GM19099 (cell line): ENCODE results near the gene SUOX.
A peak's percentile ranks its signal among the peaks of the same experiment; 100 is the strongest.

Experiments
- POLR2A ChIP-seq: IDR thresholded peaks from 3 replicates; pipeline ENCODE4 v1.6.1; 2011; ENCODE audit warnings: low read depth; ENCODE audit not compliant: insufficient read length; ENCODE audit errors: extremely low read depth

SUOX gene

DNA sequence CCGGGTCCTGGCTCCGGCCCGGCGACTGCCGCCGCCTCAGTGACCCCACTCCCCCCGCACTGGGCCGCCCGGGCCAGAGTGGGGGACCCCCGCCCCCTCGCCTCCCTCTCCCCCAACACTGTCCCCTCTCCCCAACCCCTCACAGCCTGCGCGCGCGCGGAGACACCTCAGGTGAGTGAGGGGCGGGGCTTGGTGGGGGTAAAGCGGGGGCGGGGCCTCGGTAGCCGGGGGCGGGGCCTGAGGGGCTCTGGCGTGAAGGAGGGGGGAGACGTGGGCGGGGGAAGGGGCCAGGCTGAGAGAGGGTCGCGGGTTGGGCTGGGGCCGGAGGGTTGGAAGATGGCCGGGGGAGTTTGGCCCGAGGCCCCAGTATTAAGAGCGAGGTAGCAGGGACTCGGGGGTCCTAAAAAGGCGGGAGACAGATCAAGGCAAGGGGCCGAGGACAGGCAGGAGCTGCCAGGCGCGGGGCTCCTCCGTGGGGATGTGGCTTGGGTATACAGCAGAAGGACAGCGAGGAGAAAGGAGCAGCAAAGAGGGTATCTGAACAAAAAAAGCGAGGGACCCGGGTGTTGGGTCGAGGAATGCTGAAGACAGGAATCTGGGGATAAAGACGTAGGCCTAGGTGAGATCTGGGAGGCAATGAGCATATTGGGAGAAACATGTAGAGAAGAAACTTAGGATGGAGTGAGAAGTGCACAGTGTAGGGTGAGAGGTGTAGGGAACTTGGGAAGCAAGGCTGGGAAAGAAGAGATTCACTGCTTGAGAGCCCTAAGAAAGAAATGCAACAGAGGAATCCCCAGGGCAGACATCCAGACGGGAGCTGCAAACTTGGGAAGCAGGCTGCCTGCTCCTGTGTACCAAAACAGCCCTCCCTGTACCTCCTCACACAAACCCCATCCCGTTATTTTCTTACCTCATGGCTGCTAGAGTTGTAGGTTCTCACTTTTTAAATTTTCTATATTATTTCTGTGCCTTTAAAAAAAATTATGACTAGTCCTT, 10.8 kb downstream of the SUOX start:
- TF ChIP-seq POLR2A: peak; percentile 4

DNA sequence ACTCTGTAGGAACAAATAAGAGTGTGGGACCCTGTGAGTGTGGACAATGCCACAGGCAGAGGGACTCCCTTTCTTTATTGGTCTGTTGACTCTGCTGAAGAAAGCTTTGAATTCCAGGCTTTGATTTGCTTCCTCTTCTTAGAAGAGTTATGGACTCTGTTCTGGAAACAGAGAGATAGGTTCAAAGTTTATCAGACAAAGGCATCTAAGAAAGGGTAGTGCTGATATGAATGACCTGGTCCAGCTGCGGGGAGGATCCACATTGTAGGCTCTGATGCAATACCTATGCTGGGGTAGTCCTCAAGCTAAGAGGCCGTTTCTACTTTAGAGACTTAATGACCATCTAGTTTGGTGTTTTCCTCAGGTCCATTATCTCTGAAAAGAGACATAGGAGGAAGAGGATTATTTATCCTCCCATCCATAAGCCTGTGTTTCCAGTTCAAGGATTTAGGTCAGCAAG, 13.1 kb downstream of the SUOX start:
- TF ChIP-seq POLR2A: no peak

- TF ChIP-seq POLR2A: no peak
Observed at GRCh38 chr12:56011509-56012090, 14.5 kb downstream of the SUOX start.

DNA sequence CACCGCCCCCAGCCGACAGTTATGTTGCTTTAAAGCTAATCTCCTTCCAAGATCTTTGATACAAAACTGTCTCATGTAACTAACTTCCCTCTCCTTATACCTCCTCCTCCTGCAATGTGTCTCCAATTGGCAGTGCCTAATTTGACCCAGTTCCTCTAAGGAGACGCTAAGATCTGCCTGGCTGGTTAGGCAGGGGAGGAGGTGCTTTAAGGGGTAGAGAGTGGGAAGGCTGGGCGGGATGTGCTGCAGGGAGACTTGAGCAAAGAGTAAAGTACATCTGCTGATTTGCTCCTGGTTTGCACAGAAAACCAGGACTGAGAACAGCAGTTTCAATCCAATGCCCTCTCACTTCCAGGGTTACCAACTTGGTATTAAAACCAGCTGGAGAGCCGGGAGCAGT, 16.4 kb downstream of the SUOX start:
- no peak for TF ChIP-seq POLR2A

DNA sequence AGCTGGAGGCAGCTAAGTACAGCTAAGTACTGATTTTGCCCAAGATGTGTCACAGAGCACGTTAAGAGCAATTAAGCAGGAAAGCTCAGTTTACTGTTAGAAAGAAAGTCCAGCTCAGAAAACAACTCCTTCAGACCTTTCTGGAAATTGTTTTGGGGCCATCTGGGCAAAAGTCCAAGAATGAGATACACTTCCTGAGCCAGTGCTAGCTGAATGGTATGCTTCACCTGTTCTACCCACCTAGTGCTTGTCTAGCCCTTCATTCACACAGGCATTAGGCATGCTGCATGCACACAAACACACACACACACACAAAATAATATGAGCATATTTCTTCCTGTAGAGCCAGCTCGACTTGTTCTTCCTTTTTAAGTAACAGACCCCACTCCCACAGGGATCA, 17.1 kb downstream of the SUOX start:
- TF ChIP-seq POLR2A: no peak

DNA sequence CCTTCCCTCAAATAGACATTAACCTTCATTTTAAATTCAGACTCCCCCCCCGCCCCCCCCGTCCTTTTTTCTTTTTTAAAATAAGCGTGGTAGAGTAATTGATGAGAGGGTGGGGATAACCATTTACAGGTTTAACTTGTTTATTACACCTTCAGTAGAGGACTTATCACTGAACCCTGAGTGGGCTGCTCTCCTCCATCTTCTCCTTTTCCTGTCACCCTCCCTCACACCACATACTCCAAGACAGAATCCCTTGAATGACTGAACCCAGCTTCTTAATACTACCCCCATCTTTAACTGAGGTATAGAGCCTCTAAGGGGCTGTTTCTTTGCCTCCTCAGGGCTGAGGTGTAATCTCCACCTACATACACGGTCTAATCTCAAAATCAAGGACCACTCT, 20.1 kb downstream of the SUOX start:
- no peak for TF ChIP-seq POLR2A

DNA sequence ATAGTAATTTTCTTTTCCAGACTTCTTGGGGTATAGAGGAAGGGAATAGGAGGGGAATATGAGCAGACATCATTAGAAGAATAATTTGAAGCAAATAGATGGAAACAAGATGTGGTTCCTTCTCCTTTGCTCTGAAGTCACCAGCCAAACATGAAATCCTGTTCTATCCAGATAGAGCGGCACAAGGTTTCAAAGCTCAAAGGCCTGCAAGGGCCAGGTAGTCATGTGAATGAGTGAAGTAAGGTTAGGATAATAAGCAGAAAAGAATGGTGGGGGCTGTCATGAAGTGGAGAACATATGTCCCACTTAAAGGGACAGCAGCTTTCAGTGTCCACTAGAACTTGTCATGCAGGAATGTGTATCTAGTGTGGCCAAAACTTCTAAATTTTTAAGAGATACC, 21.3 kb downstream of the SUOX start:
- no peak for TF ChIP-seq POLR2A

- no peak for TF ChIP-seq POLR2A
Observed at GRCh38 chr12:56020423-56021184, 23.5 kb downstream of the SUOX start, which contains the start of gene IKZF4. IKZF4 (plus strand) TSS chr12:56021043; CDS start chr12:56021494, 451 bp downstream.

DNA sequence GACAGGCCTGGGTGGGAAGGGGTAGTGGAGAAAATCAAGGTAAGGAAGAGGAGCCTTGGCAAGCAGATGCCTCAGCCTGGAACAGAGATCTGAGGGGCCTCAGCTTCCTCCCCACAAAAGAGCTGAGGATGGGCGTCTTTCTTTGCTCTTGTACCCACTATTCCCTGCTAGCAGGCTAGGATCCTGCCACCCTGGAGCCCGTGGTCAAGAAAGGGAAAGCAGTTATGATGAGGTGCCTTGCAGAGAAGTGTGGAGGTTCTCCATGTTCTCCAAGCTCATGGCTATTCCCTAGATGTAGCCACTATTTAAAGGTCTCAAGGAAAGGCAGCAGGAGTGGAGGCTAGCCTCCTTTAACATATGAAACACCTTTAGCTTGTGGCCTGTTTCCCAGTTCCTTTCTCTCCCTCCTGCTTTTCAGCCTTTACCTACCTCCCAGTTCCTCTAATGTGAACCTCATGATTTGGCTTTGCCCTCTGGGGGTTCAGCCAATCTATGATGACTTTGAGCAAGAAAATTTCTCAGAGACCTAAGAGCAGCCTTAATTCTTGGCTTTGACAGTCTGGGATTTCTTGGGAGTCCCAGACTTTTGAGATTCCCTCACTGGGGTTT, 24.9 kb downstream of the SUOX start:
- TF ChIP-seq POLR2A: no peak

GRCh38 chr12:56028511-56029165, 31.6 kb downstream of the SUOX start:
- no peak for TF ChIP-seq POLR2A

DNA sequence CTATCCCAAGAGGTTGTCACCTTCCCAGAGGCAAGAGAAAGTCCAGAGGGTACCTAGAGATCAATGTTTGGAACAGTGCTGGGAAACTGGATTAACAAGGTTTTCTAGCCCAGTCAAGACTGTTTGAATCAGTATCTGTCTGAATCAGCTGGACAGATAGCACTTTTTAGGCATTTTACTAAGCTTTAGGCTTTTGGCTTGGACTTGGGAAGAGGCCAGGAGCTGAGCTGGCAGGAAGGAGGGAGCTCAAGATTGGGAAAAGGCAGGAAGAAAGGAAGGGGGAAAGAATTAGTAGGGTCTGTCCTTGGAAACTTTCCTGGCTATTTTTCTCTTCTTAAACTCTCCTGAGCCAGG, 32.1 kb downstream of the SUOX start:
- no peak for TF ChIP-seq POLR2A

DNA sequence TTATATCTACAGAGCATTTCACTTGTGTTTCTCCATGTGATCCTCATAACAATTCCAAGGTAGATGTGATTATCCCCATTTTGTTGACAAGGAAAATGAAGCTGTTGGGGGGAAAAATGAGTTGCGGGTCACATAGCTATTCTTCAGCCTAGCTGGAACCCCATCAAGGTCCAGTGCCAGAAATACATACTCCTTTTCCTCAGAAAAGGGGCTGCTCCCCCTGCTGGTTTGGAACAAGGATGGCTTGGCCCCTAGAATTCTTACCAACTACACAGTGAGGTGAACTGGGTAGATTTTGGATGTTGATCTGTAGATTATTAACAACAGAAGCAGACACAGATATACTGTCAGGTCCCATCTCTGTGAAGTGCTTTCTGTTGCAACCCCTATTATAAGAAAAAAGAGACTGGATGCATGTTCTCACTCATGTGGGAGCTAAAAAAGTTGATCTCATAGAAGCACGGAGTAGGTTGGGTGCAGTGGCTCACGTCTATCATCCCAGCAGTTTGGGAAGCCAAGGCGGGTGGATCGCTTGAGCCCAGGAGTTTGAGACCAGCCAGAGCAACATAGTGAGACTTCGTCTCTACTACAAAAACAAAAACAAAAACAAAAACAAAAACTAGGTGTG, 32.7 kb downstream of the SUOX start:
- TF ChIP-seq POLR2A: no peak

- no peak for TF ChIP-seq POLR2A
Observed at GRCh38 chr12:56031987-56032386, 34.9 kb downstream of the SUOX start.
